ENCODE measurements around the gene MRPL54. TPM values are rescaled to one million over a fixed set of nuclear protein-coding genes. Genes with fewer than 3 reads are reported as not detected.

MRPL54 gene
- polyA plus RNA-seq, 2 of the 4 experiments (the other 2 are of a cell fraction), result 30.8 to 47.5 TPM

DNA sequence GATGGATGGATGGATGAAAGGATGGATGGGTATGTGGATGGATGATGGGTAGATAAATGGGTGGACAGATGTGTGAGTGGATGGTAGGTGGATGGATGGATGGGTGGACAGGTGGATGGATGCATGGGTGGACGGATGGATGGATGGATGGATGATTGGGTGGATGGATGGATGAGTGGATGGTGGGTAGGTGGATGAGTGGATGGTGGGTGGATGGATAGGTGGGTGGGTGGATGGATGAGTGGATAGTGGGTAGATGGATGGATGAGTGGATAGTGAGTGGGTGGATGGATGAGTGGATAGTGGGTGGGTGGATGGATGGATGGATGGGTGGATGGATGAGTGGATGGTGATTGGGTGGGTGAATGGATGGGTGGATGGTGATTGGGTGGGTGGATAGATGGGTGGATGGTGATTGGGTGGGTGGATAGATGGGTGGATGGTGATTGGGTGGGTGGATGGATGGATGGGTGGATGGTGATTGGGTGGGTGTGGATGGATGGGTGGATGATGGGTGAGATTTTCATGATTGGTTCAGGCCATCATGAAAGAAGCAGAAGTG, 14.1 kb downstream of the MRPL54 start (continued):
- no peak for TF ChIP-seq ZFP36 (IDR thresholded peaks at IDR 0.05; ENCODE audit: borderline replicate concordance, partially characterized antibody)

DNA sequence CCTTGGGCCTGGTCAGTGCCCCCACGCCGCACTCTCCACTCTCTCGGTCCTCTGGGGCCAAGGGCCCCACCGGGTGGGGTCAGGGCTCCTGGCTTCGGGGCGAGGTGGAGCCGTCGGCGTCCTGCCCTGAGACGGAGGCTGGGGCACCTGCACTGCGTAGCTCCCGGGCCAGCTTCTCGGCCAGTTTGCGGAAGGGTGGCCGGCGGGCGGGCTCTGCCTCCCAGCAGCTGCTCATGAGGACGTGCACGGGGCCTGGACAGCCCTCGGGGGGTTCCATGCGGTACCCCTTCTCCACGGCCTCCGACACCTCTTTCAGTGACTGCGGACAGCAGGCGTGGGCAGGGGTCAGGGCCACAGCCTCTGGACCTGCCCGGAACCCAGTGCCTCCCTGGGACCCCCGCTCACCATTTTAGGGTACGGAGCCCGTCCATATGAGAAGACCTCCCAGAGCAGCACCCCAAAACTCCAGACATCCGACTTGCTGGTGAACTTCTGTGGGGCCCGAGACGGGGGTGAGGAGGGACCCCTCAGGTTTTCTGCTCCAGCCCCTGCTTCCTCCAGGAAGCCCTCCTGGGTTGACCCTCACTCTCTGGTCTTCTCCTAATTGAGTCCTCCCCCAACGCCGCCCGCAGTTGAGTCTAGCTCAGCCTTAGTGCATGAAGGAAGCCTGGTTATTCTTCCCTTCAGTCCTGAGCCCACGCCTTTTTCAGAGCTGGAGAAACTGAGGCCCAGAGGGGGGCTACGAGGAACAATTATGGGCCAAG, 15.8 kb downstream of the MRPL54 start:
- FAIRE-seq, result no peak

DNA sequence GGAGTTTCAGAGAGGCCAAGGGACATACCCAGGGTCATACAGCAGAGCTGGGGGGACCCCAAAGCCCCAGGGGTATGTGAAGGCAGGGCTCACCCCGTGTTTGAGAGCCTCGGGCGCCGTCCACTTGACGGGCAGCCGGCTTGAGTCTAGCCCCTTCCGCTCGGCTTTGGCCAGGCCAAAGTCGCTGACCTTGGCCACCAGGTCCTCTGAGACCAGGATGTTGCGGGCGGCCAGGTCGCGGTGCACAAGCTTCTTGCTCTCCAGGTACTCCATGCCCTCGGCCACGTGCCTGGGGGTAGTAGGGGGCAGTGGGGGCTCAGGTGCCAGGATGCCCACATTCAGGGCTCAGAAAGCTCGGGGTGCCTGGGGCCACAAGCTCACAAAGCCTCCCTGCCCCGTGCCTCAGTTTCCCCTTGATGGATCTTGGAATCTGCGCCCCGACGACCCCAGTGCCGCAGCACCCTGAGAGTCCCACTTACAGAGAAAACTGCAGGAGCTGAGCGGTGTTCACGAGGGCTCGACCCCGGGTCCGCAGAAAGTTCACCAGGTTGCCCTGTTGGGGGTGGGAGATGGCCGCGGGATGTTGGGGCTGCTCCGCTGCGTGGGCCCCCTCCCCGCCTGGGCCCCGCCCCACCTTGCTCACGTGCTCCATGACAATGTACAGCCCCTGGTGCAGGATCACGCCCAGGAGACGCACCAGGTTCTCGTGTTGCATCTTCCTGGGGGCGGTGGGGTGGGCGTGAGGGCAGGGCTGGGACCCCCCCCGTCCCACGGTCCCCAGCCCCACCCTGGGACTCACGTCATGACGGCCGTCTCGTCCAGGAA, 16.6 kb downstream of the MRPL54 start:
- CTCF ChIA-PET, result interaction anchor here (1.8 kb wide), 1 partner anchor 14 kb away, joined by 5 read pairs; no protein-coding TSS in a partner anchor
- no peak for FAIRE-seq
- peaks cover 19% of the 10 kb centered on the region for H3K9me3 ChIP-seq
- ATAC-seq, result no peak; a peak in 1 of 6 replicates
- 68% methylated on average over 16 of the region's 44 CpGs for whole genome bisulfite sequencing (ENCODE audit: missing lambda C conversion rate)
- H3K27ac ChIP-seq, result no peak overlapping the region
- H3K4me1 ChIP-seq, result no peaks in the 10 kb centered on the region
- DNase-seq (ENCODE audit: low read depth in 1 of 2, low spot score in 1 of 2), result no peak
- H3K4me2 ChIP-seq, result no peak overlapping the region
- POLR2A ChIA-PET, result interaction anchor here (0.6 kb wide), 1 partner anchor 208 kb away, joined by 7 read pairs; no protein-coding TSS in a partner anchor
- H3K4me3 ChIP-seq, result no peak overlapping the region
- TF ChIP-seq SREBF2 (IDR thresholded peaks at IDR 0.05), result no peak
- TF ChIP-seq CEBPB (IDR thresholded peaks at IDR 0.05), result no peak
- no peak for TF ChIP-seq CHD4 (IDR thresholded peaks at IDR 0.05; ENCODE audit: borderline replicate concordance)
- no peak for TF ChIP-seq PHF8 (IDR thresholded peaks at IDR 0.05; ENCODE audit: borderline replicate concordance, low read depth)
- TF ChIP-seq TFCP2L1 (CRISPR knock-in tag; IDR thresholded peaks at IDR 0.05), result no peak
- no peak for TF ChIP-seq POLR2AphosphoS2 (conservative IDR thresholded peaks at IDR 0.05; ENCODE audit: low read length)
- TF ChIP-seq POLR2A (IDR thresholded peaks at IDR 0.05; ENCODE audit: low read length), result no peak
- no peak for TF ChIP-seq NFE2L2 (conservative IDR thresholded peaks at IDR 0.05; ENCODE audit: low read length)
- TF ChIP-seq, protein P1, sequence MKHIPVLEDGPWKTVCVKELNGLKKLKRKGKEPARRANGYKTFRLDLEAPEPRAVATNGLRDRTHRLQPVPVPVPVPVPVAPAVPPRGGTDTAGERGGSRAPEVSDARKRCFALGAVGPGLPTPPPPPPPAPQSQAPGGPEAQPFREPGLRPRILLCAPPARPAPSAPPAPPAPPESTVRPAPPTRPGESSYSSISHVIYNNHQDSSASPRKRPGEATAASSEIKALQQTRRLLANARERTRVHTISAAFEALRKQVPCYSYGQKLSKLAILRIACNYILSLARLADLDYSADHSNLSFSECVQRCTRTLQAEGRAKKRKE (CRISPR knock-in tag; IDR thresholded peaks at IDR 0.05; ENCODE audit: low read depth), result no peak
- TF ChIP-seq RAD21 (conservative IDR thresholded peaks at IDR 0.05 in 1 of 2, IDR thresholded peaks at IDR 0.05 in 1 of 2), result no peak
- no peak for TF ChIP-seq FOSB (CRISPR knock-in tag; IDR thresholded peaks at IDR 0.05)
- TF ChIP-seq RFX5 (IDR thresholded peaks at IDR 0.05), result no peak
- no peak for TF ChIP-seq FOSL2 (IDR thresholded peaks at IDR 0.05)
- TF ChIP-seq FOSL2 (CRISPR knock-in tag; IDR thresholded peaks at IDR 0.05), result no peak
- no peak for TF ChIP-seq ESRRA (IDR thresholded peaks at IDR 0.05; ENCODE audit: borderline replicate concordance, low read length)
- TF ChIP-seq, protein P2, sequence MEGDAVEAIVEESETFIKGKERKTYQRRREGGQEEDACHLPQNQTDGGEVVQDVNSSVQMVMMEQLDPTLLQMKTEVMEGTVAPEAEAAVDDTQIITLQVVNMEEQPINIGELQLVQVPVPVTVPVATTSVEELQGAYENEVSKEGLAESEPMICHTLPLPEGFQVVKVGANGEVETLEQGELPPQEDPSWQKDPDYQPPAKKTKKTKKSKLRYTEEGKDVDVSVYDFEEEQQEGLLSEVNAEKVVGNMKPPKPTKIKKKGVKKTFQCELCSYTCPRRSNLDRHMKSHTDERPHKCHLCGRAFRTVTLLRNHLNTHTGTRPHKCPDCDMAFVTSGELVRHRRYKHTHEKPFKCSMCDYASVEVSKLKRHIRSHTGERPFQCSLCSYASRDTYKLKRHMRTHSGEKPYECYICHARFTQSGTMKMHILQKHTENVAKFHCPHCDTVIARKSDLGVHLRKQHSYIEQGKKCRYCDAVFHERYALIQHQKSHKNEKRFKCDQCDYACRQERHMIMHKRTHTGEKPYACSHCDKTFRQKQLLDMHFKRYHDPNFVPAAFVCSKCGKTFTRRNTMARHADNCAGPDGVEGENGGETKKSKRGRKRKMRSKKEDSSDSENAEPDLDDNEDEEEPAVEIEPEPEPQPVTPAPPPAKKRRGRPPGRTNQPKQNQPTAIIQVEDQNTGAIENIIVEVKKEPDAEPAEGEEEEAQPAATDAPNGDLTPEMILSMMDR (IDR thresholded peaks at IDR 0.05), result no peak
- TF ChIP-seq RCOR1 (IDR thresholded peaks at IDR 0.05; ENCODE audit: low read depth, low read length), result no peak
- TF ChIP-seq, protein P3, sequence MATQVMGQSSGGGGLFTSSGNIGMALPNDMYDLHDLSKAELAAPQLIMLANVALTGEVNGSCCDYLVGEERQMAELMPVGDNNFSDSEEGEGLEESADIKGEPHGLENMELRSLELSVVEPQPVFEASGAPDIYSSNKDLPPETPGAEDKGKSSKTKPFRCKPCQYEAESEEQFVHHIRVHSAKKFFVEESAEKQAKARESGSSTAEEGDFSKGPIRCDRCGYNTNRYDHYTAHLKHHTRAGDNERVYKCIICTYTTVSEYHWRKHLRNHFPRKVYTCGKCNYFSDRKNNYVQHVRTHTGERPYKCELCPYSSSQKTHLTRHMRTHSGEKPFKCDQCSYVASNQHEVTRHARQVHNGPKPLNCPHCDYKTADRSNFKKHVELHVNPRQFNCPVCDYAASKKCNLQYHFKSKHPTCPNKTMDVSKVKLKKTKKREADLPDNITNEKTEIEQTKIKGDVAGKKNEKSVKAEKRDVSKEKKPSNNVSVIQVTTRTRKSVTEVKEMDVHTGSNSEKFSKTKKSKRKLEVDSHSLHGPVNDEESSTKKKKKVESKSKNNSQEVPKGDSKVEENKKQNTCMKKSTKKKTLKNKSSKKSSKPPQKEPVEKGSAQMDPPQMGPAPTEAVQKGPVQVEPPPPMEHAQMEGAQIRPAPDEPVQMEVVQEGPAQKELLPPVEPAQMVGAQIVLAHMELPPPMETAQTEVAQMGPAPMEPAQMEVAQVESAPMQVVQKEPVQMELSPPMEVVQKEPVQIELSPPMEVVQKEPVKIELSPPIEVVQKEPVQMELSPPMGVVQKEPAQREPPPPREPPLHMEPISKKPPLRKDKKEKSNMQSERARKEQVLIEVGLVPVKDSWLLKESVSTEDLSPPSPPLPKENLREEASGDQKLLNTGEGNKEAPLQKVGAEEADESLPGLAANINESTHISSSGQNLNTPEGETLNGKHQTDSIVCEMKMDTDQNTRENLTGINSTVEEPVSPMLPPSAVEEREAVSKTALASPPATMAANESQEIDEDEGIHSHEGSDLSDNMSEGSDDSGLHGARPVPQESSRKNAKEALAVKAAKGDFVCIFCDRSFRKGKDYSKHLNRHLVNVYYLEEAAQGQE (IDR thresholded peaks at IDR 0.05), result no peak
- TF ChIP-seq HMGXB4 (CRISPR knock-in tag; IDR thresholded peaks at IDR 0.05; ENCODE audit: borderline replicate concordance), result no peak

More for the DNA sequence above, 15.8 kb downstream of the MRPL54 start:
- ATAC-seq (peak; percentile 37 to 73; a peak in 3 of 6 replicates), DNase-seq (ENCODE audit: low read depth in 1 of 2, low spot score in 1 of 2) (no peak)
- no peak overlapping the region for H3K4me3 ChIP-seq
- H3K27ac ChIP-seq, result no peak overlapping the region
- peaks cover 19% of the 10 kb centered on the region for H3K9me3 ChIP-seq
- no peak for TF ChIP-seq HES2 (IDR thresholded peaks at IDR 0.05)
- no peak for TF ChIP-seq MAFK (IDR thresholded peaks at IDR 0.05; ENCODE audit: partially characterized antibody)
- TF ChIP-seq ZFP36 (IDR thresholded peaks at IDR 0.05; ENCODE audit: borderline replicate concordance, partially characterized antibody), result peak; percentile 78
- TF ChIP-seq FOXS1 (CRISPR knock-in tag; IDR thresholded peaks at IDR 0.05), result no peak
- no peak overlapping the region for H3K4me2 ChIP-seq
- WGBS (ENCODE audit: missing lambda C conversion rate), result 42% methylated on average over 12 of the region's 37 CpGs
- ChIA-PET CTCF (interaction anchor here (1.8 kb wide), 1 partner anchor 15 kb away, joined by 5 read pairs; no protein-coding TSS in a partner anchor), POLR2A (interaction anchor here (0.6 kb wide), 1 partner anchor 209 kb away, joined by 7 read pairs; no protein-coding TSS in a partner anchor)
- no peaks in the 10 kb centered on the region for H3K4me1 ChIP-seq

Data from A549 (cell line).